CD4-positive, alpha-beta T cell treated with Interleukin-12 subunit alpha and Interleukin-12 subunit beta, for 1 hour (primary cell): ENCODE measurements around the gene EMC8.

Experiments used
- DNase-seq: peaks from one replicate; pipeline ENCODE4 v3.0.0-alpha.2; 2020

The EMC8 gene

GRCh38 chr16:85781695-85782370 lies 17.5 kb downstream of the EMC8 start:
- DNase-seq, result no peak

GRCh38 chr16:85781156-85781555 lies 18.2 kb downstream of the EMC8 start:
- DNase-seq, result no peak

GRCh38 chr16:85780281-85780680 lies 19.1 kb downstream of the EMC8 start:
- no peak for DNase-seq

GRCh38 chr16:85778873-85779272 lies 20.5 kb downstream of the EMC8 start:
- DNase-seq, result peak; percentile 16

- DNase-seq, result no peak
These were observed 21.6 kb downstream of the EMC8 start for GRCh38 chr16:85777583-85778310.

GRCh38 chr16:85774811-85775210 lies 24.5 kb downstream of the EMC8 start:
- no peak for DNase-seq

GRCh38 chr16:85774136-85774535 lies 25.2 kb downstream of the EMC8 start:
- DNase-seq, result no peak

- no peak for DNase-seq
These were observed 26.3 kb downstream of the EMC8 start for GRCh38 chr16:85773044-85773443.

GRCh38 chr16:85770741-85771140 lies 28.6 kb downstream of the EMC8 start:
- DNase-seq, result no peak

- DNase-seq, result no peak
These were observed 31.1 kb downstream of the EMC8 start for GRCh38 chr16:85768199-85768598.

- no peak for DNase-seq
These were observed 31.8 kb downstream of the EMC8 start for GRCh38 chr16:85767531-85767930.

GRCh38 chr16:85765767-85766166 lies 33.6 kb downstream of the EMC8 start:
- no peak for DNase-seq

GRCh38 chr16:85765211-85765610 lies 34.1 kb downstream of the EMC8 start:
- DNase-seq, result no peak

- DNase-seq, result no peak
These were observed 35.7 kb downstream of the EMC8 start for GRCh38 chr16:85763616-85764015.

GRCh38 chr16:85762970-85763369 lies 36.4 kb downstream of the EMC8 start:
- DNase-seq, result no peak

GRCh38 chr16:85761861-85762260 lies 37.5 kb downstream of the EMC8 start:
- DNase-seq, result no peak

- peak; percentile 24 for DNase-seq
These were observed 39.5 kb downstream of the EMC8 start for GRCh38 chr16:85759631-85760419.

GRCh38 chr16:85759136-85759535 lies 40.2 kb downstream of the EMC8 start:
- no peak for DNase-seq

GRCh38 chr16:85757341-85757822 lies 42.0 kb downstream of the EMC8 start:
- no peak for DNase-seq

- no peak for DNase-seq
These were observed 43.2 kb downstream of the EMC8 start for GRCh38 chr16:85755929-85756768.

- no peak for DNase-seq
These were observed 44.9 kb downstream of the EMC8 start for GRCh38 chr16:85754413-85754812.

- DNase-seq, result no peak
These were observed 45.4 kb downstream of the EMC8 start for GRCh38 chr16:85753976-85754375.

- no peak for DNase-seq
These were observed 45.8 kb downstream of the EMC8 start for GRCh38 chr16:85753559-85753958.
